Type B pancreatic cell (in vitro differentiated cells): ENCODE results near the gene SERPINA1. TPM values are rescaled to one million over a fixed set of nuclear protein-coding genes. Genes with fewer than 3 reads are reported as not detected.

ENCODE experiments used
- DNase-seq: peaks from one replicate; pipeline ENCODE4 v3.0.0; 2021; ENCODE audit warnings: mixed read lengths; ENCODE audit not compliant: unreplicated experiment; ENCODE audit errors: extremely low spot score
- H3K27ac Mint-ChIP-seq: 2 replicates; pipeline ENCODE4 v1.8.0; 2021; ENCODE audit warnings: mild to moderate bottlenecking, mixed read lengths
- H3K27me3 Mint-ChIP-seq: 2 replicates; pipeline ENCODE4 v1.8.0; 2021; ENCODE audit warnings: mixed read lengths
- H3K36me3 Mint-ChIP-seq: 2 replicates; pipeline ENCODE4 v1.8.0; 2021; ENCODE audit warnings: mixed read lengths
- H3K4me1 Mint-ChIP-seq: one replicate; pipeline ENCODE4 v1.8.0; 2021; ENCODE audit warnings: mixed read lengths; ENCODE audit not compliant: unreplicated experiment
- H3K4me3 Mint-ChIP-seq: 2 replicates; pipeline ENCODE4 v1.8.0; 2021; ENCODE audit warnings: mild to moderate bottlenecking, mixed read lengths
- H3K9me3 Mint-ChIP-seq: 2 replicates; pipeline ENCODE4 v1.8.0; 2021; ENCODE audit warnings: mixed read lengths
- total RNA-seq: library from RNA; stranded (reverse); gene quantifications from 2 replicates; pipeline ENCODE4 v1.2.1, GENCODE V29; 2021; ENCODE audit warnings: low replicate concordance
- TF ChIP-seq, protein P1 (sequence below): fragments of 200-600 bp; sonication (generic); conservative IDR thresholded peaks from 2 replicates; pipeline ENCODE4 v1.5.0; 2021; ENCODE audit warnings: antibody characterized with exemption, mild to moderate bottlenecking

Gene SERPINA1
- total RNA-seq, 1 donor from 2014 or later, result 313 TPM

DNA sequence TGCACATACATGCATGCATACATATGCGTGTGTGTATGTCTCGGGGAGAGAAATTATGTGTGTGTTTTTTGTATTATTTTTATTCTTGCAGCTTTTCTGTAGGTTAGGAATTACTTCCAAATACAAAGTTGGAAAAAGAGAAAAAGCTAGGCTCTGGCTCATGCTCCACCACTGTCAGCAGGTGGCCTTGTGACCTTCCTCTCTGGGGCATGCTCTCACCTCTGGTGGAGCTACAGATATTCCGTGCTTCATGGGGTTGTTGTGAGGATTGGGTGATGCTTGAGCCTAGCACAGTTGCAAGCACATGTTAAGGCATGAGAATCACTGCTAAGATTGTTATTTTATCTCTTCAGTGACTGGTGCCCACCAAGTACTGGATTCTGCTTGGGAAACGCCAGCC, 58.5 kb downstream of the SERPINA1 start:
- TF ChIP-seq, protein P1, sequence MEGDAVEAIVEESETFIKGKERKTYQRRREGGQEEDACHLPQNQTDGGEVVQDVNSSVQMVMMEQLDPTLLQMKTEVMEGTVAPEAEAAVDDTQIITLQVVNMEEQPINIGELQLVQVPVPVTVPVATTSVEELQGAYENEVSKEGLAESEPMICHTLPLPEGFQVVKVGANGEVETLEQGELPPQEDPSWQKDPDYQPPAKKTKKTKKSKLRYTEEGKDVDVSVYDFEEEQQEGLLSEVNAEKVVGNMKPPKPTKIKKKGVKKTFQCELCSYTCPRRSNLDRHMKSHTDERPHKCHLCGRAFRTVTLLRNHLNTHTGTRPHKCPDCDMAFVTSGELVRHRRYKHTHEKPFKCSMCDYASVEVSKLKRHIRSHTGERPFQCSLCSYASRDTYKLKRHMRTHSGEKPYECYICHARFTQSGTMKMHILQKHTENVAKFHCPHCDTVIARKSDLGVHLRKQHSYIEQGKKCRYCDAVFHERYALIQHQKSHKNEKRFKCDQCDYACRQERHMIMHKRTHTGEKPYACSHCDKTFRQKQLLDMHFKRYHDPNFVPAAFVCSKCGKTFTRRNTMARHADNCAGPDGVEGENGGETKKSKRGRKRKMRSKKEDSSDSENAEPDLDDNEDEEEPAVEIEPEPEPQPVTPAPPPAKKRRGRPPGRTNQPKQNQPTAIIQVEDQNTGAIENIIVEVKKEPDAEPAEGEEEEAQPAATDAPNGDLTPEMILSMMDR, result no peak
- Mint-ChIP-seq H3K4me1 (peaks cover 5% of the 10 kb centered on the region), H3K27ac (no peak overlapping the region), H3K9me3 (no peaks in the 10 kb centered on the region), H3K4me3 (no peak overlapping the region), H3K36me3 (no peaks in the 10 kb centered on the region), H3K27me3 (no peaks in the 10 kb centered on the region)
- DNase-seq, result no peak

DNA sequence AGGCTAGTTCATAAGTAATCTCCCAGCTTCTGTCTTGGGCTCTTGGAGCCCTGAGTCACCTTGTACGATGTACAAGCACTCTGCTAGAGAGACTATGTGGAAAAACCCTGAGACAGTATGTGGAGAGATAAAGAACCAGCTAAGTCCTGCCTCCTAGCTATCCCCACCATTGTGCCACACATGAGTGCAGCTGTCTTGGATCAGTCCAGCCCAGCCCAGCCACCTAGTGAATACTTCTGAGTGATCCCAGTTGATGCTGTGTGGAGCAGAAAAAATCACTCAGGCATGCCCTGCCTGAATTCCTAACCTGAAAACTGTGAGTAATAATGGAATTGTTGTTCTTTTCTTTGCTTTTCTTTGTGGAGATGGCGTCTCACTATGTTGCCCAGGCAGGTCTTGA, 60.2 kb downstream of the SERPINA1 start:
- Mint-ChIP-seq H3K36me3 (no peaks in the 10 kb centered on the region), H3K27me3 (no peaks in the 10 kb centered on the region), H3K27ac (peak overlapping the region; percentile 38), H3K4me1 (peaks cover 5% of the 10 kb centered on the region), H3K4me3 (no peak overlapping the region), H3K9me3 (no peaks in the 10 kb centered on the region)
- DNase-seq, result no peak
- TF ChIP-seq, protein P1, result no peak

Other genes starting within 250 kb of the SERPINA1 start
- 1.3 and 1.9 TPM in 2 replicates for gene PPP4R4, start 214.3 kb downstream of the SERPINA1 start, total RNA-seq
- 1.5 and 2.8 TPM in 2 replicates for gene SERPINA10, start 95.3 kb downstream of the SERPINA1 start, total RNA-seq
- 0.77 and 1.2 TPM in 2 replicates for gene SERPINA6, start 65.3 kb downstream of the SERPINA1 start, total RNA-seq
- not detected in 2 replicates for gene SERPINA2, start 21.9 kb downstream of the SERPINA1 start, total RNA-seq
- 0.31 TPM in 1 of 2 replicates, not detected in the other for gene SERPINA11, start 64.2 kb upstream of the SERPINA1 start, total RNA-seq
- not detected in 2 replicates for gene SERPINA9, start 87.6 kb upstream of the SERPINA1 start, total RNA-seq
- not detected in 2 replicates for gene SERPINA12, start 120.9 kb upstream of the SERPINA1 start, total RNA-seq
- 1.4 TPM in 2 replicates for gene SERPINA4, start 172.8 kb upstream of the SERPINA1 start, total RNA-seq
- 4.9 and 7.7 TPM in 2 replicates for gene SERPINA5, start 192.8 kb upstream of the SERPINA1 start, total RNA-seq
- 3.5 and 7.1 TPM in 2 replicates for gene SERPINA3, start 223.8 kb upstream of the SERPINA1 start, total RNA-seq